Fibroblast of mammary gland (primary cell): ENCODE results near the gene ACADS.

ENCODE experiments used
- DNase-seq: peaks from one replicate; pipeline ENCODE4 v3.0.0-alpha.2; 2010; ENCODE audit warnings: low read depth
- H3K4me3 ChIP-seq: 2 replicates; pipeline ENCODE4 v1.5.1; 2011; ENCODE audit warnings: low read depth, mild to moderate bottlenecking, low read length, moderate library complexity; ENCODE audit not compliant: control insufficient read depth
- TF ChIP-seq, protein P1 (sequence below): conservative IDR thresholded peaks from 2 replicates; pipeline ENCODE4 v1.5.1; 2011; ENCODE audit warnings: low read depth, low read length, inconsistent platforms; ENCODE audit not compliant: control insufficient read depth, insufficient read depth

Gene ACADS

DNA sequence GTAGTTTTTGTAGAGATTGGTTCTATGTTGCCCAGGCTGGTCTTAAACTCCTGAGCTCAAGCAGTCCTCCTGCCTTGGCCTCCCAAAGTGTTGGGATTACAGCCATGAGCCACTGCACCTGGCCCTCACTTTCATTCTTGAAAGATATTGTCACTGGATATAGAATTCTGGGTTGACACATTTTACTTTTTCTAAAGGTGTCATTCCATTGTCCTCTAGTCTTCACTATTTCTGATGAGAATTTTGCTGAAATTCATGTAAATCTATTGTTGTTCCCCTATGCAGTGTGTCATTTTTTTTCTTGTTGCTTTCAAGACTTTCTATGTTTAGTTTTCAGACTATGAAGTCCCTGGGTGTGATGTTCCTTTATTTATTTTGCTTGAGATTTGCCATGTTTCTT lies 29.2 kb downstream of the ACADS start:
- DNase-seq, result no peak
- H3K4me3 ChIP-seq, result no peak overlapping the region
- TF ChIP-seq, protein P1, sequence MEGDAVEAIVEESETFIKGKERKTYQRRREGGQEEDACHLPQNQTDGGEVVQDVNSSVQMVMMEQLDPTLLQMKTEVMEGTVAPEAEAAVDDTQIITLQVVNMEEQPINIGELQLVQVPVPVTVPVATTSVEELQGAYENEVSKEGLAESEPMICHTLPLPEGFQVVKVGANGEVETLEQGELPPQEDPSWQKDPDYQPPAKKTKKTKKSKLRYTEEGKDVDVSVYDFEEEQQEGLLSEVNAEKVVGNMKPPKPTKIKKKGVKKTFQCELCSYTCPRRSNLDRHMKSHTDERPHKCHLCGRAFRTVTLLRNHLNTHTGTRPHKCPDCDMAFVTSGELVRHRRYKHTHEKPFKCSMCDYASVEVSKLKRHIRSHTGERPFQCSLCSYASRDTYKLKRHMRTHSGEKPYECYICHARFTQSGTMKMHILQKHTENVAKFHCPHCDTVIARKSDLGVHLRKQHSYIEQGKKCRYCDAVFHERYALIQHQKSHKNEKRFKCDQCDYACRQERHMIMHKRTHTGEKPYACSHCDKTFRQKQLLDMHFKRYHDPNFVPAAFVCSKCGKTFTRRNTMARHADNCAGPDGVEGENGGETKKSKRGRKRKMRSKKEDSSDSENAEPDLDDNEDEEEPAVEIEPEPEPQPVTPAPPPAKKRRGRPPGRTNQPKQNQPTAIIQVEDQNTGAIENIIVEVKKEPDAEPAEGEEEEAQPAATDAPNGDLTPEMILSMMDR, result no peak

DNA sequence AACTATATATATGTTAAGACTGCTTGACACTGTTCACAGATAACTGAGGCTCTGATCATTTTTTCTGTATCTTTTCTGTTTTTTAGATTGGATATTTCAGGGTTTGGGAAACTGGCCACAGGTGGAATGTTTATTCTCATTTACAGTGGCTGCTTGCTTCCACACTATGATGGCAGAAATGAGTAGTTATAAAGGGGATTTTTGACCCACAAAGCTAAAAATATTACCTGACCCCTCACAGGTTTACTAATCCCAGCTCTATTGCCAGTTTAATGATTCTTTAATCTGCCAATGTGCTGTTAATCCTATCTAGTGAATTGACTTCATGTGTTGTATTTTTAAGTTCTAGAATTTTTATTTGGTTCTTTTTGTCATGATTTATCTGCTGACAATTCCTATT lies 29.6 kb downstream of the ACADS start:
- TF ChIP-seq, protein P1, result no peak
- DNase-seq, result no peak
- H3K4me3 ChIP-seq, result no peak overlapping the region

DNA sequence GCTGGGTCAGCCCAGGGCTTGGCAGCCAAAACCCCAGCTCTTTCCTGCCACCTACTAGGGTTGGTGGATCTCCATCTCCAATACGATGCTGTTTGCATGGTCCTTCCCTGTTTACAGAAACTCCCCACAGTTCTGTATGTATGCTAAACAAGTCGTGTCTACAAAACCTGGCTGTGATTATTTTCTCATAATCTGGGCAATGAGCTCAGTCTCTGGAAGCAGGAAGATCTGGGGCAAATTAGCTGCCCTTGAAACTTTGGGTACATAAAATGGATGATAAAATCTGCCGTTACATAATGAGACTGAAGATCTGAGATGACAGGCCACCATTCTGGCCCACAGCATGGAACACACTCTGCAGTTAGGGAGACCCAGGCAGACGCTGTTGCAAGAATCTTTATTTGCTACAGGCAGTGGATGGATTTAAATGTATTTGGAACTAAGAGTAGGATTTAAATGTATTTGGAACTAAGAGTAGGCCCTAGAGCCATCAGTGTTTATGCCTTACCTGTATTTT lies 31.7 kb downstream of the ACADS start:
- DNase-seq, result no peak
- TF ChIP-seq, protein P1, result no peak

DNA sequence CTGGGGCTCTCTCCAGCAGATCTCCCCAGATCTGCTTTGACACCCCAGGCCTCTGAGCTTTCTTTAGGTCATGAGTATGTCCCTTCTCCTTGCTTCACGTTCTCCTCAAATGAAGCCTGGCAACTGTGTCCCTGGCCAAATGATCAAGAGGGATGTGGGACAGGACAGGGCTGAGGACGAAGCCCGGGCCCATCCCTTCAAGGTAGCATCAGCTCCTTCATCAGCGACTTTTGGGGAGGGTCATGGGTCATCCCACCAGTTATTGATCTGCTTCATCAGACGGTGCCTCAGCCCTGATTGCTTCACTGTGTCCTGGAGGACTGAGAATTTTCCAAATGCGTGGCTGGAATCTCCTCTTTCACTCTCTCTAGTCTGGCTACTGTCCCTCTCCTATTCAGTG lies 32.3 kb downstream of the ACADS start:
- TF ChIP-seq, protein P1, result no peak
- DNase-seq, result no peak
- H3K4me3 ChIP-seq, result no peak overlapping the region

More for the DNA sequence above, 31.7 kb downstream of the ACADS start:
- H3K4me3 ChIP-seq, result no peak overlapping the region

DNA sequence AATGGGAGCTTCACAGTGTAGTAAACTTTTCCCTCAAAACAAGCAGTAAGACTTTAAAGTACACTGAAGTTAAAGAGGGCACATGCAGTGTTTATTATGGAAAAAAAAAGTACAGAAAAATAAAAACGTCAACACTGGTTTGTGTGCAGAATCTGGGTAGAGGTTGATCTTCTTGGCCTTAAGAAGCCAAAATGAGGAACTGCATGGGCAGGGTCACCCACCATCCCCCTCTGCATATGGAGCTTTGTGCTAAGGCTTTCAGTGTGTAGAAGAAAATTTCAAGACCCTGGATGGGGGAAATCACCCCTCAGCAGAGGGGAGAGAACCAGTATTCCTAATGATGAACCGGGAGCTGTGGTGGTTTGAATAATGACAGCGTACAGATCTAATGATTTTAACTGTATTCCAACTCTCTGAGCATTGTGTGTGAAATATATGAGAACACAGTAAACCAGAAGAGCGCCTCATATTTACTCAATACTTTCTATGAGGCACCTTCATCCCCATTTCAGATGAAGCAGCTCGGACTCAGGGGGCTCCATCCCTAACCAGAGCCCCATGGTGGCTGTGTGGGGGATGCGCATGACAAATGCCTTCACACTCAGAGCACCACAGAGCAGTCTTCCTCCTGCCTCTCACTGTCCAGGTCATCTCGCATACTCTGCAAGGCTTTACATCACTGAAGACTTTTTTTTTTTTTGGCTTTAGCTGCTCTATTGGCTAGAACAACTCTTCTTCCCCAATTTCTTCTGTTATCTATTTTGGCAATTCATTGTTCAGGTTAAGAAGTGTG lies 33.4 kb downstream of the ACADS start:
- DNase-seq, result no peak
- TF ChIP-seq, protein P1, result no peak
- H3K4me3 ChIP-seq, result no peak overlapping the region

DNA sequence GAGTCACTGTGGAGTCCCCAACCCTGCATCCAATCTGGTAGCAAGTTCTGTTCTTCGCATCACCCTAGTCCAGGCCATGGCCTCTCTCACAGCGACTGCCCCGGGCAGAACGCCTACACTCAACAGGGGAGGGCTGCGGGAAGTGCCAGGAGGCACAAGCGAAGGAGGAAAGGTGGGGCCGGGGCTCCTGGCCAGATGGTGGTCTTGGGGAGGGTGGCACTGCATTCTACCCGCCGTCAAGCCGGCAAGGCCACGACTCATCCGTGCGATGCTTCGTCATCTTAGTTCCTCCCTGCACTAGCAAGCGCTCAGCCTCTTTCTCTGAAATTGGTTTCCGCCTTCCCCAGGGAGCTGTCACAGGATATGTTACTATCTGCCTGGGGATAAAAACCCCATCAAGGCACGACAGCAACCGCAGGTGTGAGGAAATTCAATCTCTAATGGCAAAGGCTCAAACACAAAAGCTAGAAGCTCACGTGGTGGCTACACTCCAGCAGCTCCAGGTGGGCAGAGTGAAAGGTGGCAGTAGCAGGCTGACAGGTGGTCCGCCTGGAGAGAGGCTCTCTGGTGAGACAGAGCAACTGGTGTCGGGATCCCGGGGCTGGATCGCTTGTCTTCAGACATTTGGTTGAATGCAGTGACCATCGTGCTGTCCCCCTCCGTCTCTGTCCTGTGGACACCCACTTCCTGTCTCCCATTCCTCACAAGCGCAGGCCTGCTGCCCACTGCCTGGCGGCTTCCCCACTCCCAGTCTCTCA lies 34.1 kb downstream of the ACADS start:
- DNase-seq, result no peak
- TF ChIP-seq, protein P1, result no peak
- H3K4me3 ChIP-seq, result no peak overlapping the region
